HepG2 (cell line): Measurements from ENCODE around the gene TM4SF5. TPM values are rescaled to one million over a fixed set of nuclear protein-coding genes. Genes with fewer than 3 reads are reported as not detected.

Source experiments
- CREB1 ChIP-seq, 2 experiments: fragments of 450-650 bp in 1 of 2; IDR thresholded peaks; 2 replicates each; pipeline ENCODE4 v1.6.1; 2016 to 2017; ENCODE audit warnings: control low read depth in 1 of 2, mild to moderate bottlenecking in 1 of 2, missing compliant biosample characterization in 1 of 2, missing genetic modification characterization in 1 of 2
- FOXJ3 ChIP-seq: sonication (generic); formaldehyde crosslinking; IDR thresholded peaks from 2 replicates; pipeline ENCODE4 v1.4.0; 2020; ENCODE audit warnings: missing genetic modification reagents, mild to moderate bottlenecking, borderline replicate concordance
- GABPA ChIP-seq, 2 experiments: IDR thresholded peaks; 2 replicates each; pipeline ENCODE4 v1.6.1; 2011 to 2016; ENCODE audit warnings: low read depth in 2 of 2, low read length in 1 of 2, missing biosample characterization in 1 of 2, missing genetic modification characterization in 1 of 2
- HOXA7 ChIP-seq: sonication (generic); formaldehyde crosslinking; IDR thresholded peaks from 2 replicates; pipeline ENCODE4 v1.8.1; 2022; ENCODE audit warnings: mild to moderate bottlenecking, missing genetic modification reagents, moderate library complexity
- MYNN ChIP-seq: sonication (generic); formaldehyde crosslinking; IDR thresholded peaks from 2 replicates; pipeline ENCODE4 v1.4.0; 2020; ENCODE audit warnings: mild to moderate bottlenecking, low read depth, missing genetic modification reagents
- NFIB ChIP-seq: sonication (generic); formaldehyde crosslinking; IDR thresholded peaks from 2 replicates; pipeline ENCODE4 v1.9.0; 2021; ENCODE audit warnings: missing genetic modification reagents, mild to moderate bottlenecking, borderline replicate concordance
- NFIC ChIP-seq: IDR thresholded peaks from 2 replicates; pipeline ENCODE4 v1.6.1; 2012; ENCODE audit warnings: mild to moderate bottlenecking, low read length, inconsistent platforms
- PAXIP1 ChIP-seq: sonication (generic); formaldehyde crosslinking; conservative IDR thresholded peaks from 2 replicates; pipeline ENCODE4 v1.4.0; 2020; ENCODE audit warnings: mild to moderate bottlenecking, missing genetic modification reagents, moderate library complexity
- PRPF4 ChIP-seq: fragments of 200-400 bp; formaldehyde crosslinking; IDR thresholded peaks from 2 replicates; pipeline ENCODE4 v1.6.1; 2016; ENCODE audit warnings: low read length, low read depth; ENCODE audit not compliant: poor library complexity, severe bottlenecking
- SOX5 ChIP-seq: IDR thresholded peaks from 2 replicates; pipeline ENCODE4 v1.6.1; 2016; ENCODE audit warnings: borderline replicate concordance
- TBL1XR1 ChIP-seq: fragments of 150-350 bp; IDR thresholded peaks from 2 replicates; pipeline ENCODE4 v1.6.1; 2014; ENCODE audit warnings: borderline replicate concordance, low read length; ENCODE audit not compliant: partially characterized antibody
- TFDP1 ChIP-seq: IDR thresholded peaks from 2 replicates; pipeline ENCODE4 v1.6.1; 2016; ENCODE audit warnings: missing compliant biosample characterization, missing genetic modification reagents, borderline replicate concordance
- ZBTB10 ChIP-seq: sonication (generic); formaldehyde crosslinking; IDR thresholded peaks from 2 replicates; pipeline ENCODE4 v1.4.0; 2020; ENCODE audit warnings: missing genetic modification reagents, borderline replicate concordance
- ZNF292 ChIP-seq: sonication (generic); formaldehyde crosslinking; IDR thresholded peaks from 2 replicates; pipeline ENCODE4 v1.8.1; 2022; ENCODE audit warnings: mild to moderate bottlenecking, low read depth, missing genetic modification reagents, borderline replicate concordance
- ZNF30 ChIP-seq: sonication (generic); formaldehyde crosslinking; IDR thresholded peaks from 2 replicates; pipeline ENCODE4 v1.5.0; 2020; ENCODE audit warnings: mild to moderate bottlenecking, missing genetic modification reagents
- ZNF34 ChIP-seq: sonication (generic); formaldehyde crosslinking; IDR thresholded peaks from 2 replicates; pipeline ENCODE4 v1.4.0; 2020; ENCODE audit warnings: mild to moderate bottlenecking, missing genetic modification reagents, borderline replicate concordance
- ZNF362 ChIP-seq: sonication (generic); formaldehyde crosslinking; IDR thresholded peaks from 2 replicates; pipeline ENCODE4 v1.4.0; 2020; ENCODE audit warnings: missing genetic modification reagents, mild to moderate bottlenecking, borderline replicate concordance
- ZUFSP ChIP-seq: sonication (generic); formaldehyde crosslinking; IDR thresholded peaks from 2 replicates; pipeline ENCODE4 v1.9.0; 2021; ENCODE audit warnings: missing genetic modification reagents, mild to moderate bottlenecking, borderline replicate concordance
- polyA plus RNA-seq, 8 experiments: library from polyadenylated mRNA; depleted of rRNA in 3 of 8; stranded (reverse) in 7 of 8; unstranded in 1 of 8; fragments of >200 nt; fragmentation: Illumina TruSeq in 4 of 8; extraction: Trizol in 4 of 8; gene quantifications; 2 replicates each; pipeline versions ENCODE4 v1.2.1 to v1.2.3, GENCODE V29; 2011 to 2016; ENCODE audit warnings: low read depth in 4 of 8, missing spikeins in 1 of 8, mixed read lengths in 1 of 8; ENCODE audit not compliant: insufficient read depth in 1 of 8
- total RNA-seq, 5 experiments: library from RNA; depleted of rRNA; stranded (reverse); fragments of >200 nt; fragmentation: Illumina TruSeq; extraction: Trizol; gene quantifications; 2 replicates each; pipeline ENCODE4 v1.2.3, GENCODE V29; 2016; ENCODE audit warnings: low read depth in 1 of 5

TM4SF5 gene
- total and polyA plus RNA-seq, 2 of the 13 experiments (the other 11 are each of a cell fraction or from before 2014, with no cell fraction given): 30.1 to 126 TPM

GRCh38 chr17:4759776-4760236, 11.9 kb upstream of the TM4SF5 start (continued):
- TF ChIP-seq ZNF30 (CRISPR knock-in tag) (no peak), ZNF362 (peak; percentile 87; the same call in 1 of the 2 replicates), ZNF292 (peak; percentile 19), NFIB (CRISPR knock-in tag) (no peak), MYNN (CRISPR knock-in tag) (no peak), CREB1 (IDR thresholded peaks at IDR 0.05) (peak; percentile 96), CREB1 (CRISPR knock-in tag; IDR thresholded peaks at IDR 0.05) (peak; percentile 93), TBL1XR1 (peak; percentile 67), SOX5 (CRISPR knock-in tag) (peak; percentile 86; the same call in 1 of the 2 replicates), PAXIP1 (CRISPR knock-in tag) (peak; percentile 99), ZNF34 (0 out of 2 replicates have a peak, but pooled peaks have one; percentile 67), ZBTB10 (CRISPR knock-in tag) (no peak), ZUFSP (CRISPR knock-in tag) (no peak), TFDP1 (peak; percentile 30; the same call in 1 of the 2 replicates), NFIC (peak; percentile 51; the same call in 1 of the 2 replicates), PRPF4 (peak; percentile 88), FOXJ3 (CRISPR knock-in tag) (peak; percentile 83; the same call in 1 of the 2 replicates), HOXA7 (CRISPR knock-in tag) (no peak), GABPA (IDR thresholded peaks at IDR 0.05; ENCODE audit: low read depth, low read length) (no peak), GABPA (CRISPR knock-in tag; IDR thresholded peaks at IDR 0.05; ENCODE audit: low read depth) (peak; percentile 81)
